ENCODE results near the gene APOBEC3F. TPM values are rescaled to one million over a fixed set of nuclear protein-coding genes. Genes with fewer than 3 reads are reported as not detected.
A peak's percentile ranks its signal among the peaks of the same experiment; 100 is the strongest.
"Not testable (repeated sequence)": the region's sequence is repeated elsewhere in the genome, so short reads cannot be mapped to it uniquely, and the experiment has no call there.

Gene APOBEC3F
- polyA plus RNA-seq, 1 experiment: 8.6 TPM

DNA sequence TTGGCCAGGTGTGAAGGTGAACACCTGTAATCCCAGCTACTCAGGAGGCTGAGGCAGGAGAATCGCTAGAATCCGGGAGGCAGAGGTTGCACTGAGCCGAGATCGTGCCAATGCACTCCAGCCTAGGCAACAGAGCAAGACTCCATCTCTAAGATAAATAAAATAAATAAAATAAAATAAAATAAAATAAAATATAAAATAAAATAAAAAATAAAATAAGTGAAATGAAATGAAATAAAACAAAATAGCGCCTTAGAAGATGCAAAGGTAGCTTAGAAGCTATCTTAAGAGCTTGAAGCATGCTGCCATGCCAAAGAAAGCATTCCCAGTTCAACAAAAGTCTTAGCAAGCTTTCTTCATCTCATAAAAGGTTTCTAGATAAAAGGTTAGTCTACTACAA is 33.5 kb upstream of the APOBEC3F start:
- TF ChIP-seq, protein P1, sequence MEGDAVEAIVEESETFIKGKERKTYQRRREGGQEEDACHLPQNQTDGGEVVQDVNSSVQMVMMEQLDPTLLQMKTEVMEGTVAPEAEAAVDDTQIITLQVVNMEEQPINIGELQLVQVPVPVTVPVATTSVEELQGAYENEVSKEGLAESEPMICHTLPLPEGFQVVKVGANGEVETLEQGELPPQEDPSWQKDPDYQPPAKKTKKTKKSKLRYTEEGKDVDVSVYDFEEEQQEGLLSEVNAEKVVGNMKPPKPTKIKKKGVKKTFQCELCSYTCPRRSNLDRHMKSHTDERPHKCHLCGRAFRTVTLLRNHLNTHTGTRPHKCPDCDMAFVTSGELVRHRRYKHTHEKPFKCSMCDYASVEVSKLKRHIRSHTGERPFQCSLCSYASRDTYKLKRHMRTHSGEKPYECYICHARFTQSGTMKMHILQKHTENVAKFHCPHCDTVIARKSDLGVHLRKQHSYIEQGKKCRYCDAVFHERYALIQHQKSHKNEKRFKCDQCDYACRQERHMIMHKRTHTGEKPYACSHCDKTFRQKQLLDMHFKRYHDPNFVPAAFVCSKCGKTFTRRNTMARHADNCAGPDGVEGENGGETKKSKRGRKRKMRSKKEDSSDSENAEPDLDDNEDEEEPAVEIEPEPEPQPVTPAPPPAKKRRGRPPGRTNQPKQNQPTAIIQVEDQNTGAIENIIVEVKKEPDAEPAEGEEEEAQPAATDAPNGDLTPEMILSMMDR (IDR thresholded peaks at IDR 0.05; ENCODE audit: insufficient read depth, low read depth, low read length): no peak
- no peak overlapping the region for H3K4me3 ChIP-seq (ENCODE audit: low read depth, low read length)
- no peaks in the 10 kb centered on the region for H3K27me3 ChIP-seq (ENCODE audit: control insufficient read depth, insufficient read depth, low read length)
- ChIA-PET POLR2A (no interaction called here), CTCF (interaction anchor here (0.7 to 10.6 kb wide), 14 partner anchors 77 to 241 kb away, joined by 3 to 136 read pairs (median 3); partner anchors contain the start of gene CBX6)
- H3K36me3 ChIP-seq (ENCODE audit: control insufficient read depth, insufficient read depth, low read length): no peaks in the 10 kb centered on the region
- no peak for DNase-seq (ENCODE audit: low read depth)

DNA sequence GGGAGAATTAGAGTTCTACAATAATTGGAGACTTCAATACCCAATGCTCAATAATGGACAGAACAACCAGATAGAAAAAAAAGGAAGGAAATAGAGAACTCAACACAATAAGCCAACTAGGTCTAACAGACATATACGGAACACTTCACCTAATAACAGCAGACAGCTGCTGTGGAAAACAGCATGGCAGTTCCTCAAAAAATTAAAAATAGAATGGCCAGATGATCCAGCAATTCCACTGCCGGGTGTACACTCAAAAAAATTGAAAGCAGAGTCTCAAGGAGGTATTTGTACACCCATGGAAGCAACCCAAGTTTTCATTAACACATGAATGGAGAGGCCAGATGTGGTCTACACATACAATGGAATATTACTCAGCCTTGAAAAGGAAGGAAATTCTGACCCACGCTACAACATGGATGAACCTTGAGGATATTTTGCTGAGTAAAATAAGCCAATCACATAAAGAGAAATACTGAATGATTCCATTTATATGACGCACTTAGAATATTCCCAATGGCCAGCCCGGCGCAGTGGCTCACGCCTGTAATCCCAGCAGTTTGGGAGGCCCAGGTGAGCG is 32.3 kb upstream of the APOBEC3F start:
- POLR2A ChIA-PET; H3K27me3 ChIP-seq (ENCODE audit: control insufficient read depth, insufficient read depth, low read length); H3K4me3 ChIP-seq (ENCODE audit: low read depth, low read length); H3K36me3 ChIP-seq (ENCODE audit: control insufficient read depth, insufficient read depth, low read length); DNase-seq (ENCODE audit: low read depth): not testable (repeated sequence)
- CTCF ChIA-PET: interaction anchor here (1.0 to 10.6 kb wide), 9 partner anchors 76 to 242 kb away, joined by 3 to 136 read pairs (median 3); partner anchors contain the start of gene CBX6

DNA sequence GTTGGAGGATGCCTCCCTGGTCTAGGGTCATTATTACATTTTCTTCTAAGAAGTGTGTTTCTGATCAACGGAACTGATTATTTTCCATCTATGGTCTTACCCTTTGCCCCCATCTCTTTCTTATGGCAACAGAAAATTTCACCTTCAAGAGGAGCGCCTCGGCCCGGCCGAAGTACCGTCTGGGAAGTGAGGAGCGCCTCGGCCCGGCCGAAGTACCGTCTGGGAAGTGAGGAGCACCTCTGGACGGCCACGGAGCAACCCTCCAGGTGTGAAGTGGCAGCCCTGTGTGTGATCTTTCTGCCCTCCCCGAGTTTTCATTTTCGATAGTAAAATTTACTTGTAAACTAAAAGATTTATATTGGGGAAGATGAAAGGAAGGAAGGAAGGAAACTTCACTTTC is 29.7 kb upstream of the APOBEC3F start:
- Histone ChIP-seq H3K27me3 (ENCODE audit: control insufficient read depth, insufficient read depth, low read length) (no peaks in the 10 kb centered on the region), H3K4me3 (ENCODE audit: low read depth, low read length) (no peak overlapping the region), H3K36me3 (ENCODE audit: control insufficient read depth, insufficient read depth, low read length) (no peaks in the 10 kb centered on the region)
- ChIA-PET POLR2A (no interaction called here), CTCF (no interaction called here)
- DNase-seq (ENCODE audit: low read depth): no peak
- TF ChIP-seq, protein P1 (IDR thresholded peaks at IDR 0.05; ENCODE audit: insufficient read depth, low read depth, low read length): no peak

DNA sequence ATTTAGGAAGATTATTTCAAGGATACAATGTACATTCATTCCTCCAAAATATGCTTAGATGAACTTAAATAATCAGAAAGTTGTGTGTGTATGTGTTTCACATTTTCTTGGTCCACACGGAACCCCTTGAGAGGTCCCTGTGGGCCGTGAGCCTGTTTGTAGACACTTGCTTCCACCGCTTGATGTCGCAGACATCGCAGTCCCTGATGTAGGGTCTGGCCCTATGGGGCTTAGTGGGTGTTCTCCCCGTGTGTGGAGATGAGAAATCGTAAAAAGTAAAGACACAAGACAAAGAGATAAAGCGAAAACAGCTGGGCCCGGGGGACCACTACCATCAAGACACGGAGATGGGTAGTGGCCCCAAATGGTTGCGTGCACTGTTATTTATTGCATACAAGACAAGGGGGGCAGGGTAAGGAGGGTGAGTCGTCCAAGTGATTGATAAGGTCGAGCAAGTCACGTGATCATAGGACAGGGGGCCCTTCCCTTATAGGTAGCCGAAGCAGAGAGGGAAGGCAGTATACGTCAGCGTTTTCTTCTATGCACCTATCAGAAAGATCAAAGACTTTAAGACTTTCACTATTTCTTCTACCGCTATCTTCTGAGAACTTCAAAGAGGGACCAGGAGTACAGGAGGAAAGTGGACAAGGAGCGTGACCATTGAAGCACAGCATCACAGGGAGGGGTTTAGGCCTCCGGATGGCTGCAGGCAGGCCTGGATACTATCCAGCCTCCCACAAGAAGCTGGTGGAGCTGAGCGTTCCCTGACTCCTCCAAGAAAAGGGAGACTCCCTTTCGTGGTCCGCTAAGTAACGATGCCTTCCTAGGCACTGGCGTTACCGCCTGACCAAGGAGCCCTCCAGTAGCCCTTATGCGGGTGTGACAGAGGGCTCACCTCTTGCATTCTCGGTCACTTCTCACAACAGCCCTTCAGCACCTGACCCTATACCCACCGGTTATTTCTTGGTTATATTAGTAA is 27.8 kb upstream of the APOBEC3F start:
- Histone ChIP-seq H3K4me3 (ENCODE audit: low read depth, low read length) (no peak overlapping the region), H3K36me3 (ENCODE audit: control insufficient read depth, insufficient read depth, low read length) (no peaks in the 10 kb centered on the region; the same call in 1 of the 2 replicates), H3K27me3 (ENCODE audit: control insufficient read depth, insufficient read depth, low read length) (no peaks in the 10 kb centered on the region)
- no peak for DNase-seq (ENCODE audit: low read depth)
- POLR2A ChIA-PET: no interaction called here
- TF ChIP-seq, protein P1 (IDR thresholded peaks at IDR 0.05; ENCODE audit: insufficient read depth, low read depth, low read length): no peak
- CTCF ChIA-PET: interaction anchor here (1.7 to 2.9 kb wide), 3 partner anchors 9 to 244 kb away, joined by 3 to 10 read pairs (median 6); no protein-coding TSS in a partner anchor

DNA sequence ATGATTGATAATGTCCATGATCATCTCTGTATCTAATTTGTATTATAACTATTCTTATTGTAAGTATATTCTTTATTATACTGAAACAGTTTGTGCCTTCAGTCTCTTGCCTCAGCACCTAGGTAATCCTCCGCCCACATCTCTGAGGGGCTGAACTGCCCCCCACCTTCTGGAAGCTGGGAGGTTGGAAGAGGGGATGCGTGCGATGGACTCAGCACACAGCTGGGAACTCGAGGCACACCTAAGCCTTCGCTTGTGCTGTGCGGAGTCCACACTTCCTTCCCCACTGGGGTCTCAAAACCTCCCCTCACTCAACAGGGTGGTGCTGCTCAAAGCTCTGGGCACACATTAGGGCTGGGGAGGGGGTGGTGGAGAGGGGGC is 27.1 kb upstream of the APOBEC3F start:
- H3K36me3 ChIP-seq (ENCODE audit: control insufficient read depth, insufficient read depth, low read length); POLR2A ChIA-PET; DNase-seq (ENCODE audit: low read depth); H3K27me3 ChIP-seq (ENCODE audit: control insufficient read depth, insufficient read depth, low read length): not testable (repeated sequence)
- CTCF ChIA-PET: interaction anchor here (1.7 to 2.9 kb wide), 3 partner anchors 10 to 245 kb away, joined by 3 to 10 read pairs (median 6); no protein-coding TSS in a partner anchor
- peak overlapping the region; percentile 8 for H3K4me3 ChIP-seq (ENCODE audit: low read depth, low read length)
